Measurements from ENCODE around the gene CDCA8. TPM values are rescaled to one million over a fixed set of nuclear protein-coding genes. Genes with fewer than 3 reads are reported as not detected.

The CDCA8 gene
- total RNA-seq, 1 experiment from 2014 or later, result 51.7 TPM

DNA sequence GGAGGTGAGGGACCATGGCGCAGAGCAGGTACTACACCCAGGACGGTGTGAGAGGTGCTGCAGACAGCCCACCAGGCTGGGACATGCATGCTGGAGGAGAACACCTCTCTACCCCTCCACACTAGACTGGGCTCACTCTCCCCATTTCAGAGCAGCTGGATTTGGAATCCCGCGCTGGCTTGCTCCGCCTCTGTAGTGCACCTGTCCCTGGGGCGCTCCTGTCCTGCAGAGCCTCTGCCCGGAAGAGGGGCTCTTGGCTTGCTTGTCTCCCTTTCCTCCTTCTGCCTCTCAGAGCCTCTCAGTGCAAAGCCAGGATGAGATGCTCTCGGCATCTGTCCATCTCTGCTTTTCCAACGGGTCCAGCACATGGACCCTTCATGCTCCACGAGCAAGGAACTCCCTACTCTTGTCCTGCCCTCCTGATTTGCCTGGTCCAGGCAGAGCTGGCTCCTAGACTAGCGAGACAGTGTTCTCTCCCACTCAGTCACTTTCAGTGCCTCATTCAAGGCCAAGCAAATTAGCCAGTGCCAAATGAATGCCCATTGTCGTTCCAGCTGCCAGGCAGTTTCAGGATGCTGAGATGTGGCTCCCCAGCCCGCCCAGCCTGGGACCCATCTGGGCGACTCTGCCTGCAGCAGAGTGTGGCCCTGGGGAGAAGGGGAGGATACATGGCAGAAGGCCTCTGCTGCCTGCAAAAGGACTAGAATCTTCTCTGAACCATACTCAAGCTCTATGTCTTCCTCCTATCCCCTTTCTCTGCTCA is 33.7 kb downstream of the CDCA8 start:
- Histone ChIP-seq H3K27ac (ENCODE audit: low read depth, low read length) (no peak overlapping the region), H3K9me3 (ENCODE audit: control insufficient read depth in 1 of 2, insufficient read depth in 1 of 2, low read depth in 1 of 2, low read length in 2 of 2) (no peaks in the 10 kb centered on the region), H3K4me2 (ENCODE audit: low read length) (no peak overlapping the region), H3K9me2 (ENCODE audit: insufficient read depth) (no peaks in the 10 kb centered on the region), H3K4me3 (replicated peaks in 1 of 2; ENCODE audit: low read depth in 1 of 2, low read length in 2 of 2) (no peak overlapping the region), H3K9ac (ENCODE audit: low read length) (no peak overlapping the region), H3K4me1 (ENCODE audit: control insufficient read depth in 1 of 2, insufficient read depth in 2 of 2, low read length in 2 of 2) (no peaks in the 10 kb centered on the region), H4K20me1 (ENCODE audit: insufficient read depth) (no peaks in the 10 kb centered on the region), H3K36me3 (ENCODE audit: control insufficient read depth in 1 of 2, insufficient read depth in 2 of 2, low read length in 2 of 2) (no peaks in the 10 kb centered on the region), H2AFZ (ENCODE audit: low read depth, low read length, poor library complexity, severe bottlenecking) (no peak overlapping the region), H3K79me2 (ENCODE audit: insufficient read depth, low read length) (no peaks in the 10 kb centered on the region), H3K27me3 (ENCODE audit: insufficient read depth, low read length) (no peaks in the 10 kb centered on the region; the same call in 1 of the 2 replicates)
- intact Hi-C loops (cut with micrococcal nuclease), result no loop called here
- TF ChIP-seq ZBTB33 (IDR thresholded peaks at IDR 0.05; ENCODE audit: extremely low read depth, insufficient replicate concordance, low read length) (no peak), ELF1 (IDR thresholded peaks at IDR 0.05; ENCODE audit: borderline replicate concordance, low read depth) (no peak), POLR2A (IDR thresholded peaks at IDR 0.05; ENCODE audit: borderline replicate concordance, extremely low read depth, insufficient read depth, insufficient read length) (no peak), EZH2 (IDR thresholded peaks at IDR 0.05) (no peak), SP1 (IDR thresholded peaks at IDR 0.05; ENCODE audit: low read depth) (no peak), SIN3A (IDR thresholded peaks at IDR 0.05; ENCODE audit: low read depth) (no peak), SRF (IDR thresholded peaks at IDR 0.05; ENCODE audit: low read depth) (no peak), TCF7L2 (IDR thresholded peaks at IDR 0.05; ENCODE audit: borderline replicate concordance, extremely low read depth, insufficient read depth, insufficient read length) (no peak), ZNF274 (IDR thresholded peaks at IDR 0.05; ENCODE audit: low read depth, low read length) (no peak), CTCF (IDR thresholded peaks at IDR 0.05 in 2 of 3, conservative IDR thresholded peaks at IDR 0.05 in 1 of 3; ENCODE audit: borderline replicate concordance in 1 of 3, insufficient read depth in 1 of 3, low read depth in 2 of 3, low read length in 2 of 3) (no peak), JUND (IDR thresholded peaks at IDR 0.05) (no peak), YY1 (IDR thresholded peaks at IDR 0.05; ENCODE audit: extremely low read depth, insufficient replicate concordance, low read depth, low read length) (no peak), ATF3 (IDR thresholded peaks at IDR 0.05) (no peak), POLR2AphosphoS5 (IDR thresholded peaks at IDR 0.05; ENCODE audit: low read depth, low read length) (no peak)
- TF ChIP-seq, protein P1, sequence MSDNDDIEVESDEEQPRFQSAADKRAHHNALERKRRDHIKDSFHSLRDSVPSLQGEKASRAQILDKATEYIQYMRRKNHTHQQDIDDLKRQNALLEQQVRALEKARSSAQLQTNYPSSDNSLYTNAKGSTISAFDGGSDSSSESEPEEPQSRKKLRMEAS (IDR thresholded peaks at IDR 0.05), result no peak
- ChIA-PET POLR2A (no interaction called here), CTCF (no interaction called here), RAD21 (ENCODE audit: low non-redundant PET in 1 of 2, low total read pairs in 2 of 2, uncharacterized antibody in 2 of 2, unreplicated experiment in 2 of 2) (no interaction called here)
- BruUV-seq (replicated peaks), result no TSS peak
- DNase-seq (ENCODE audit: low read depth, low spot score), result no peak
- ATAC-seq, result no peak
